Measurements from ENCODE around the gene MAFF. TPM values are rescaled to one million over a fixed set of nuclear protein-coding genes. Genes with fewer than 3 reads are reported as not detected.

The MAFF gene
- polyA plus RNA-seq, 1 of the 3 experiments (the other 2 are of a cell fraction), result 7.9 TPM

DNA sequence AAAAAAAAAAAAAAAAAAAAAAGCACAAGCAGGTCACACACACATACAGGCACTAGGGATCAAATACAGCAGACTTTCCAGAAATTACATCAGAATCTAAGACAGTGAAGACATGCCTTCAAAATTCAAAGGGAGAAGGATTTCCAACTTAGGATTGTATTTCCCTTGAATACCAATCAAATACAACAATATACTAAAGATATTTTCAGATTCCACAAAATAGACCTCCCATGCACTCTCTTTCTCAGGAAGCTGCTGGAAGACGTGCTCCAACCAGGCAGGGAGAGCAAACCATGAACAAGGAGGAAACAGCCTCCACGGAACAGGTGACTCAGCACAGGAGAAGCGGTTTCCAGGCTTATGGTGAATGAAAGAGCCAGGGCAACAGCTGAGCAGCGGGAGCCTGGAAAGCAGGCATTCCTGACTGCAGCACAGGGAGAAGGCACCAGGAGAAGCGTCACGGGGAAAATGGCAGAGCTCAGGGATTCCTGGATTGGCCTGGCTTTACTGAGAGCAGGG lies 39.0 kb downstream of the MAFF start (continued):
- TF ChIP-seq, protein P1, sequence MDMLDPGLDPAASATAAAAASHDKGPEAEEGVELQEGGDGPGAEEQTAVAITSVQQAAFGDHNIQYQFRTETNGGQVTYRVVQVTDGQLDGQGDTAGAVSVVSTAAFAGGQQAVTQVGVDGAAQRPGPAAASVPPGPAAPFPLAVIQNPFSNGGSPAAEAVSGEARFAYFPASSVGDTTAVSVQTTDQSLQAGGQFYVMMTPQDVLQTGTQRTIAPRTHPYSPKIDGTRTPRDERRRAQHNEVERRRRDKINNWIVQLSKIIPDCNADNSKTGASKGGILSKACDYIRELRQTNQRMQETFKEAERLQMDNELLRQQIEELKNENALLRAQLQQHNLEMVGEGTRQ (IDR thresholded peaks at IDR 0.05; ENCODE audit: borderline replicate concordance, low read depth, low read length), result no peak
- no peak for TF ChIP-seq EZH2phosphoT487 (IDR thresholded peaks at IDR 0.05; ENCODE audit: borderline replicate concordance, low read depth)
- no peak for TF ChIP-seq RXRA (IDR thresholded peaks at IDR 0.05; ENCODE audit: borderline replicate concordance, low read depth)
- no peak for TF ChIP-seq RCOR1 (IDR thresholded peaks at IDR 0.05; ENCODE audit: low read length)
- TF ChIP-seq, protein P2, sequence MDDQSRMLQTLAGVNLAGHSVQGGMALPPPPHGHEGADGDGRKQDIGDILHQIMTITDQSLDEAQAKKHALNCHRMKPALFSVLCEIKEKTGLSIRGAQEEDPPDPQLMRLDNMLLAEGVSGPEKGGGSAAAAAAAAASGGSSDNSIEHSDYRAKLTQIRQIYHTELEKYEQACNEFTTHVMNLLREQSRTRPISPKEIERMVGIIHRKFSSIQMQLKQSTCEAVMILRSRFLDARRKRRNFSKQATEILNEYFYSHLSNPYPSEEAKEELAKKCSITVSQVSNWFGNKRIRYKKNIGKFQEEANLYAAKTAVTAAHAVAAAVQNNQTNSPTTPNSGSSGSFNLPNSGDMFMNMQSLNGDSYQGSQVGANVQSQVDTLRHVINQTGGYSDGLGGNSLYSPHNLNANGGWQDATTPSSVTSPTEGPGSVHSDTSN (IDR thresholded peaks at IDR 0.05), result no peak
- peak; percentile 40 for TF ChIP-seq JUND (IDR thresholded peaks at IDR 0.05)
- TF ChIP-seq, protein P3, sequence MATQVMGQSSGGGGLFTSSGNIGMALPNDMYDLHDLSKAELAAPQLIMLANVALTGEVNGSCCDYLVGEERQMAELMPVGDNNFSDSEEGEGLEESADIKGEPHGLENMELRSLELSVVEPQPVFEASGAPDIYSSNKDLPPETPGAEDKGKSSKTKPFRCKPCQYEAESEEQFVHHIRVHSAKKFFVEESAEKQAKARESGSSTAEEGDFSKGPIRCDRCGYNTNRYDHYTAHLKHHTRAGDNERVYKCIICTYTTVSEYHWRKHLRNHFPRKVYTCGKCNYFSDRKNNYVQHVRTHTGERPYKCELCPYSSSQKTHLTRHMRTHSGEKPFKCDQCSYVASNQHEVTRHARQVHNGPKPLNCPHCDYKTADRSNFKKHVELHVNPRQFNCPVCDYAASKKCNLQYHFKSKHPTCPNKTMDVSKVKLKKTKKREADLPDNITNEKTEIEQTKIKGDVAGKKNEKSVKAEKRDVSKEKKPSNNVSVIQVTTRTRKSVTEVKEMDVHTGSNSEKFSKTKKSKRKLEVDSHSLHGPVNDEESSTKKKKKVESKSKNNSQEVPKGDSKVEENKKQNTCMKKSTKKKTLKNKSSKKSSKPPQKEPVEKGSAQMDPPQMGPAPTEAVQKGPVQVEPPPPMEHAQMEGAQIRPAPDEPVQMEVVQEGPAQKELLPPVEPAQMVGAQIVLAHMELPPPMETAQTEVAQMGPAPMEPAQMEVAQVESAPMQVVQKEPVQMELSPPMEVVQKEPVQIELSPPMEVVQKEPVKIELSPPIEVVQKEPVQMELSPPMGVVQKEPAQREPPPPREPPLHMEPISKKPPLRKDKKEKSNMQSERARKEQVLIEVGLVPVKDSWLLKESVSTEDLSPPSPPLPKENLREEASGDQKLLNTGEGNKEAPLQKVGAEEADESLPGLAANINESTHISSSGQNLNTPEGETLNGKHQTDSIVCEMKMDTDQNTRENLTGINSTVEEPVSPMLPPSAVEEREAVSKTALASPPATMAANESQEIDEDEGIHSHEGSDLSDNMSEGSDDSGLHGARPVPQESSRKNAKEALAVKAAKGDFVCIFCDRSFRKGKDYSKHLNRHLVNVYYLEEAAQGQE (IDR thresholded peaks at IDR 0.05; ENCODE audit: low read depth, low read length), result no peak
- TF ChIP-seq YY1 (IDR thresholded peaks at IDR 0.05; ENCODE audit: low read depth), result peak; percentile 30; the same call in 1 of the 2 replicates
- TF ChIP-seq, protein P4, sequence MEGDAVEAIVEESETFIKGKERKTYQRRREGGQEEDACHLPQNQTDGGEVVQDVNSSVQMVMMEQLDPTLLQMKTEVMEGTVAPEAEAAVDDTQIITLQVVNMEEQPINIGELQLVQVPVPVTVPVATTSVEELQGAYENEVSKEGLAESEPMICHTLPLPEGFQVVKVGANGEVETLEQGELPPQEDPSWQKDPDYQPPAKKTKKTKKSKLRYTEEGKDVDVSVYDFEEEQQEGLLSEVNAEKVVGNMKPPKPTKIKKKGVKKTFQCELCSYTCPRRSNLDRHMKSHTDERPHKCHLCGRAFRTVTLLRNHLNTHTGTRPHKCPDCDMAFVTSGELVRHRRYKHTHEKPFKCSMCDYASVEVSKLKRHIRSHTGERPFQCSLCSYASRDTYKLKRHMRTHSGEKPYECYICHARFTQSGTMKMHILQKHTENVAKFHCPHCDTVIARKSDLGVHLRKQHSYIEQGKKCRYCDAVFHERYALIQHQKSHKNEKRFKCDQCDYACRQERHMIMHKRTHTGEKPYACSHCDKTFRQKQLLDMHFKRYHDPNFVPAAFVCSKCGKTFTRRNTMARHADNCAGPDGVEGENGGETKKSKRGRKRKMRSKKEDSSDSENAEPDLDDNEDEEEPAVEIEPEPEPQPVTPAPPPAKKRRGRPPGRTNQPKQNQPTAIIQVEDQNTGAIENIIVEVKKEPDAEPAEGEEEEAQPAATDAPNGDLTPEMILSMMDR (IDR thresholded peaks at IDR 0.05), result no peak
- TF ChIP-seq CHD2 (IDR thresholded peaks at IDR 0.05; ENCODE audit: low read length, partially characterized antibody), result no peak
- no peak for TF ChIP-seq FOXJ3 (CRISPR knock-in tag; IDR thresholded peaks at IDR 0.05)
- TF ChIP-seq RFX5 (IDR thresholded peaks at IDR 0.05; ENCODE audit: low read length), result no peak
- TF ChIP-seq MEF2A (IDR thresholded peaks at IDR 0.05; ENCODE audit: borderline replicate concordance, low read depth), result no peak
- no peak for TF ChIP-seq GABPA (IDR thresholded peaks at IDR 0.05; ENCODE audit: low read depth)
- TF ChIP-seq POLR2AphosphoS5 (IDR thresholded peaks at IDR 0.05; ENCODE audit: low read depth, low read length), result no peak
- peak; percentile 49; the same call in 1 of the 2 replicates for TF ChIP-seq TCF12 (IDR thresholded peaks at IDR 0.05)
- TF ChIP-seq MXI1 (IDR thresholded peaks at IDR 0.05; ENCODE audit: low read depth, low read length), result no peak
- TF ChIP-seq FOXM1 (IDR thresholded peaks at IDR 0.05; ENCODE audit: low read depth), result no peak
- peak; percentile 43; the same call in 1 of the 2 replicates for TF ChIP-seq FOSL2 (IDR thresholded peaks at IDR 0.05; ENCODE audit: borderline replicate concordance, low read depth)
- no peak for TF ChIP-seq TEAD4 (IDR thresholded peaks at IDR 0.05; ENCODE audit: borderline replicate concordance, insufficient read depth)
- TF ChIP-seq RAD21 (IDR thresholded peaks at IDR 0.05; ENCODE audit: low read length), result no peak
- TF ChIP-seq, protein P5, sequence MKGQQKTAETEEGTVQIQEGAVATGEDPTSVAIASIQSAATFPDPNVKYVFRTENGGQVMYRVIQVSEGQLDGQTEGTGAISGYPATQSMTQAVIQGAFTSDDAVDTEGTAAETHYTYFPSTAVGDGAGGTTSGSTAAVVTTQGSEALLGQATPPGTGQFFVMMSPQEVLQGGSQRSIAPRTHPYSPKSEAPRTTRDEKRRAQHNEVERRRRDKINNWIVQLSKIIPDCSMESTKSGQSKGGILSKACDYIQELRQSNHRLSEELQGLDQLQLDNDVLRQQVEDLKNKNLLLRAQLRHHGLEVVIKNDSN (IDR thresholded peaks at IDR 0.05; ENCODE audit: borderline replicate concordance, low read depth), result no peak
- no peak for TF ChIP-seq SMC3 (IDR thresholded peaks at IDR 0.05; ENCODE audit: low read depth, low read length)
- TF ChIP-seq NRF1 (IDR thresholded peaks at IDR 0.05; ENCODE audit: low read depth, low read length), result no peak
- no peak for TF ChIP-seq ELF1 (IDR thresholded peaks at IDR 0.05)
- 0 out of 2 replicates have a peak, but pooled peaks have one; percentile 32 for TF ChIP-seq SIN3A (IDR thresholded peaks at IDR 0.05; ENCODE audit: borderline replicate concordance, low read depth, low read length)
